Lung microvascular endothelial cell (primary cell): Measurements from ENCODE around the gene PRKAR1A. TPM values are rescaled to one million over a fixed set of nuclear protein-coding genes. Genes with fewer than 3 reads are reported as not detected.

ENCODE experiments used
- DNase-seq, 2 donors: peaks; one replicate each; pipeline versions ENCODE4 v3.0.0 to v3.0.0-alpha.2; 2010; ENCODE audit warnings: low read depth in 2 of 2
- total RNA-seq: library from RNA; depleted of rRNA; stranded (reverse); fragments of >200 nt; gene quantifications from 2 replicates; pipeline ENCODE4 v1.2.1, GENCODE V29; 2014

The PRKAR1A gene
- total RNA-seq, 1 donor from 2014 or later, result 352 TPM

DNA sequence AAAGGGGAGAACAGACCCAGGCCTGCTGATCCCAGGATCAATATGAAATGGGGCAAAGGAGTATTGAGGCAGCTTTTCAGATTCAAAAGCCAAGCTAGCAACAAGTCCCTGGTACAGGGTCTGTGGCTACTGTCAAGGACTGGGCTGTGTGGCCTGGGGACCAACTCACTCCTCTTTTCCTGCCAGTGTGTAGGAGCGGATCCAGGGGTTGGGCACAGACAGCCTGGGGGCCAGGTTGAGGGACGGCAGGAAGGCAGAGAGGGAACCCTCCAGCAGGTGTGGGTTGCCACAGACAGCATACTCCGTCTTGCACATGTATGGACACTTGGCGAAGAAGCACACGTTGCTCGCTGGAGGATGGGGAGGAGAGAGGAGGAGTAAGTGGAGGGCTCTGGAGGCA is 29.6 kb downstream of the PRKAR1A start:
- DNase-seq, result no peak

GRCh38 chr17:68542698-68543463 is 30.7 kb downstream of the PRKAR1A start:
- no peak for DNase-seq

- no peak for DNase-seq
These were observed 32.1 kb downstream of the PRKAR1A start for GRCh38 chr17:68544111-68544915.

GRCh38 chr17:68556551-68556950 is 44.3 kb downstream of the PRKAR1A start:
- no peak for DNase-seq

- DNase-seq, result no peak
These were observed 47.1 kb downstream of the PRKAR1A start for GRCh38 chr17:68559316-68559715.

GRCh38 chr17:68560966-68561720 is 48.9 kb downstream of the PRKAR1A start:
- no peak for DNase-seq

DNA sequence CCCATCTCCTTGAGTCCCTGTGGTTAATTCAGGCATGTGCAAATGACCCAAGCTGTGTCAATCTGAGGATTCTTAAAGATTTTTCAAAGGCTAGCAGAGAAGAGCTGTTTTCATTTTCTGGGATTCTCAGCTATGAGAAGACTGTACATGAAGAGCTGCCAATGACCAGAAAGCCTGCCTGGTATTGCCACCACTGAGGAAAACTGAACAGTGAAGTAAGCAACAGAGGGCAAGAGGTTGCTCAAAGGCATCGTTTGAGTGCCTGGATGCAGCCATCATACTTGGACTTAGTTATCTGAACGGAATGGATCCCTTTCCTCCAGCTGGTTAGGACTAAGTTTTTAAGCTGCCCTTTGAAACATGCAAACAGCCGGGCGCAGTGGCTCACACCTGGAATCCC is 50.5 kb downstream of the PRKAR1A start:
- DNase-seq, result no peak

DNA sequence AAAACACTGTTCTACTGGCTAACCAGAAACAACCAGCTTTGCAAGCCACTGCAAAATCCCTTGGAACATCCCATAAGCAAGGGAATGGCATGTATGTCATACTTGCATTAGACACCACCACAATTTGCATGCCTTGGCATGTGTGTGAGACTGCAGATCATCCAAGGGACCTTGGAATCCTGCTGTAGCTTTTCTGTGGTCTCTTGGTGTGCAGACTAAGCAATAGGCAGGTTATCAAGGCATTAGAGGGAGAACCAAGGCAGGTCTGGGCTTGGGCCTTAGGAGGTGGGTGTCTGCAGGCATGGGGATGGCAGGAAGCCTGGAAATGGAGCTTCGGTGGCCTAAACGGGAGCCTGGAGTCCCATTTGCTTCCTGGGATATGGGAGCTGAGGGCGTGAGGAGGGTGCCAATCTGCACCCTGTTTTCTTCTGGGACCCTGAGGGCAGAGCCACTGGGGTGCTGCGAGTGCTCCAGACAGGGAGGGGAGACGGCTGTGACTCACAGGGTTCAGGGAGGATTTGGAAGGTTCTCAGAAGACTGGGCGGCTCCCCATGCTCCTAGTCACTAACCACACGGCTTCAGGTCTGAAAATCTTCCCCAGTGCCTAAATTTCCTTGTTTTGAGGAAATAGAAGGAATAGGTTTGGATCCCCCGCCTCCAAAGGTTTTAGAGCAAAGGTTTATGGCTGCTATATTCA is 52.3 kb downstream of the PRKAR1A start:
- no peak for DNase-seq

DNA sequence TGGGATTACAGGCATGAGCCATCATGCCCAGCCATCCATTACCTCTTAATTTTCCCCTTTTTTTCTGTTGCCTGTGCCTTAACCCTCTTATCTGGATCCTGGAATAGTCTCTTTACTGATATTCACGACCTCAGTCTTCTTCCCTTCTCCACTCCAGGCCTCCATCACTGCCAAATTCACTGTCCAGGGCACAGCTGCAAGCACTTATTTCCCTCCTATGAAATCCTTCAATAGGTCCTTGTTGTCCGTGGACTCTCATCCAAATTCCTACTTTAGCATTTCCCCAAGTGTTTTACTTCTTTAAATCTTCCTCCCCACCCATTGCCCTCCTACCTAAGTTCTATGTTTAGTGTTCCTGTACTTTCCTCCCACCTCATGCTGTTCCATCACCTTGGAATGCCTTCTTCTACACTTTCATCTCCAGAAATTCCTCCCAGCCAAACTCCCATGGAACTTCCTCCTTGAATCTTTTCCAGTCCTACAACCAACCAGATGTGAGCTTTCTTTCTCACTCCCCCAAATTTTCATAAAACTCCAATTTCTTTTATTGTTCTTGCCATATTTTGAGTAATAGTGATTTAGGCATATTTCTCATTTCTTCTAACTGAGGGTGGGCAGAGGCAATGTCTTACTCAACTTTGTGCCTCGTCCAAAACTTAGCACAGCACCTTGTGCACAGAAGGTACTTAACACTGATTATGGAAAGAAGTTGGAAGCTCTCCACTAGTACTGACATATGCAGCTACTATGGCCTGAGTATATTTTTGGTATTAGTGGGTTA is 53.6 kb downstream of the PRKAR1A start:
- DNase-seq, result no peak

GRCh38 chr17:68566442-68566738 is 54.2 kb downstream of the PRKAR1A start:
- DNase-seq, result no peak

GRCh38 chr17:68567035-68567434 is 54.8 kb downstream of the PRKAR1A start:
- DNase-seq, result no peak

DNA sequence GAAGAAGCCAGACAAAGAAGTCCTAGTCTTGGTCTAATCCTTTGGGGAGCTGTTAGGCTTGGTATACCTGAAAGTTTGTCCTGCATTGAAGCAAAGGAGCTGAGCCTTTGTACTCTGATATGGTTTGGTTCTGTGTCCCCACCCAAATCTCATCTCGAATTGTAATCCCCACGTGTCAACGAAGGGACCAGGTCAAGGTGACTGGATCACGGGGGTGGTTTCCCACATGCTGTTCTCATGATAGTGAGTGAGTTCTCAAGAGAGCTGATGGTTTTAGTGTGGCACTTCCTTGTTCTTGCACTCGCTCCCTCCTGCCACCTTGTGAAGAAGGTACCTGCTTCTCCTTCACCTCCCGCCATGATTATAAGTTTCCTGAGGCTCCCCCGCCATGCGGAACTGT is 55.4 kb downstream of the PRKAR1A start:
- no peak for DNase-seq

DNA sequence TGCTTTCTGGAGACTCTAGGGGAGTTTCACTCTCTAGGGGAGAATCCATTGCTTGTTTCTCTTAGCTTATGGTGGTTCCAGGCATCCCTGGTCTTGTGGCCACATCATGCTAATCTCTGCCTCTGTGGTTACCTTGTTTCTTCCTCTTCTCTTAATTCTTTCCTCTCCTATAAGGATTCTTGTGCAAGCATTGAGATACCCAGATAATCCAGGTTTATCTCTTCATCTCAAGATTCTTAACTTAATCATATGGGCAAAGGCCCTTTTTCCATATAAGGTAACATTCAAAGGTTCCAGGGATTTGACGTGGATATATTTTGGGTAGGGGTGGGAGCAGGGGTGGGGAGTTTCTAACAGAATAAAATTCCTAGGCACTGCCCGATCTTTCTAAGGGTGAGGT is 56.4 kb downstream of the PRKAR1A start:
- no peak for DNase-seq

DNA sequence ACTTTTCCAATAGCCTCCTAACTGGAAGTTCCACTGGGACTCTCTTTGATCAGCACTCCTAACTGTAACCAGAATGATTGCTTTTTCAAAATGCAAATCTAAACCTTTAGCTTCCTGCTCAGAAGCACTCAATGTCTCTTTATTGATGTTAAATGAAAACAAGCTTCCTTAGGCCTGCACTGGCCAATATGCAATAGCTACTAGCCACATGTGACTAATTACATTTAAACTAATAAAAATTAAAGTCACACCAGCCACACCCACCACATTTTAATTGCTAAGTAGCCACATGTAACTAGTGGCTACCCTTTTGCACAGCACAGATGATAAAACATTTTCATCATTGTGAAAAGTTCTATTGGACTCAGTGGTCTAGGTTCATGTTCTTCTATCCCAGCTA is 57.1 kb downstream of the PRKAR1A start:
- DNase-seq, result no peak

DNA sequence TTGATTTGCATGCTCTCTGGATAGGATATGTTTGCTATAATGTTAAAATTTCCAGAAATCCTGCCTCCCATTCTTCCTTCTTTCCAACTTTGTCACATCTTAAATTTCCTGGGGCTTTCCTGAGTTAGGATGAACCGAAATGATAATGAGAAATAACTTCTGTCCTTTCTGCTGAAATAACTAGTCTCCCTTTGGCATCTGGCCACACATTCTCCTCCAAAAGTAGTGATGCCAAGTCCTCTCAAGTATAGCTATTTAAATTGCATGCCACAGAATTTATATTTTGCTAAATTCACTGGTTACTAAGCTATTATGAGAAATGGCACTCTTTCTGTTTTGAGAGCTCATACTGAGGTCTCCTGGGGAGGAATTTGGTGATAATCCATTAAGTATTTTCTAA is 58.3 kb downstream of the PRKAR1A start:
- no peak for DNase-seq

DNA sequence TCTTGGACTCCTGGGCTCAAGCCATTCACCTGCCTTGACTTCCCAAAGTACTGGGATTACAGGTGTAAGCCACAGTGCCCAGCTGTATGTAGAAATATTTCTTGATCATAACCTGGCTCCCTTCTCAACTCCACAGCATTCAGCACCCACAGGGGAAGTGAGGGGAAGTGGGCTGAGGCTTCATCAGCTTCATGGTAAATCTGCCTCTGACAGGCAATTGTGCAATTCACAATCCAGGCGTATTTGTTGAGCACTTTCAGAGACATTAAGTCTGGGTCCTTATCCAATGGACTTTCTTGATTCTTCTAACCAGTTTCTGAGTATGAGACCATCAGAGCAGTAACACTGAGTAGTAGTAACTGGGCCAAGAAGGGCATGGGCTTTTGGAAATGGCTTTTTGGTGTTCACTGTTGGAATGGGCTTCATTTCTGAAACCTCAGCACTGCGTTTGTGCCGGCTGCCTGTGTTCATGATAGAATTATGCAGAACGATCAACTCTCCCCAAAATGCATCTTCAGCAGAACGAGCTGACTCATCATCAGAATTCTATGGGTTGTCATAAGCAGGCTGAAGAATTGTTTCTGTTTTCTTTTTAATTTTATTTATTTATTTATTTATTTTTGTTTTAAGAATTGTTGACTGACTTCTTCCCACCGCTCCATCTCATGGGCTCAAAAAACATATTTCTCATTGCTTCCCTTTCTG is 60.1 kb downstream of the PRKAR1A start:
- no peak for DNase-seq

- DNase-seq, result no peak
These were observed 61.1 kb downstream of the PRKAR1A start for GRCh38 chr17:68573338-68573737.

DNA sequence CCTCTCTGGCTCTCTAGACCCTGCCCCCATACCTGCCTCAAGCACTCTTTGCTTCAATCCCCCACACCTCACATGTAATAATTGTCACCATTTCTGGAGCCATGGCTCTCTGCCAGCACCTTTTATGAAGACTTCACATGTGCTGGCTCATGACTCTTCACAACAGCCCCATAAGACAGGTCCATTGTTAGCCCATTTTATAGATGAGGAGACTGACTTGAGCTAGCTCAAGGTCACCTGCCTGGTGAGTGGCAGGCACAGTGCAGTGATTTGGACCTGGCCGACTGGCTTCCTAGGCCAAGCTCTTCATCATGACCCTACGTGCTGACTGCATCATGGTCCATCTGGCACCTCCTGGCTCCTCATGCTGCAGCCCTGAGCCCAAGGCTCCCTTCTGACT is 63.9 kb downstream of the PRKAR1A start:
- no peak for DNase-seq

- DNase-seq, result no peak
These were observed 64.7 kb downstream of the PRKAR1A start for GRCh38 chr17:68576811-68577496.

- DNase-seq, result no peak
These were observed 65.2 kb downstream of the PRKAR1A start for GRCh38 chr17:68577497-68577821.
